C4-2B (cell line): ENCODE results near the gene LDLRAD2.

ENCODE experiments used
- CTCF ChIP-seq: fragments of 450-650 bp; conservative IDR thresholded peaks from 2 replicates; pipeline ENCODE4 v1.5.1; 2017; ENCODE audit warnings: mild to moderate bottlenecking
- ZFX ChIP-seq: fragments of 450-650 bp; IDR thresholded peaks from 2 replicates; pipeline ENCODE4 v1.6.1; 2017

GRCh38 chr1:21824926-21825325 lies 12.9 kb downstream of the LDLRAD2 start:
- TF ChIP-seq CTCF (no peak), ZFX (no peak)
